ENCODE measurements around the gene NPLOC4.

Gene NPLOC4

DNA sequence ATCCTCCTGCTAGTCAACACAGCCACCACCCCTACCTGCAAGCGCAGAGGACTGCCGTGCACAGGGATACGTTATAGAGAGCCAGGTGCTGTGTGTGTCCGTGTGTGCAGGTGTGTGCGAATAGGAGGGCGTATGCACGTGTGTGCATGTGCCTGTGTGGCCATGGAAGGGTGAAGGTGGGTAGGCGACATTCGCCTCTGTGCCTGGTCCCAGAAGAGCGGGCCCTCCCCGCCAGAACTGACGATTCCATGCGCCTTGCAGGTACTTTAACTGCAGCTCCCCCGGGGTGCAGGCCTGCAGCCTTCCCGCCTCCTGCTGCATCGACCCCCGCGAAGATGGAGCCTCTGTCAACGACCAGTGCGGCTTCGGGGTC is 10.7 kb upstream of the NPLOC4 start:
- H3K4me3 ChIP-seq (replicated peaks in 1 of 2; ENCODE audit: low read depth in 2 of 2, low read length in 2 of 2), result no peak overlapping the region
- DNase-seq (ENCODE audit: low read depth in 2 of 2), result no peak
- TF ChIP-seq, protein P1, sequence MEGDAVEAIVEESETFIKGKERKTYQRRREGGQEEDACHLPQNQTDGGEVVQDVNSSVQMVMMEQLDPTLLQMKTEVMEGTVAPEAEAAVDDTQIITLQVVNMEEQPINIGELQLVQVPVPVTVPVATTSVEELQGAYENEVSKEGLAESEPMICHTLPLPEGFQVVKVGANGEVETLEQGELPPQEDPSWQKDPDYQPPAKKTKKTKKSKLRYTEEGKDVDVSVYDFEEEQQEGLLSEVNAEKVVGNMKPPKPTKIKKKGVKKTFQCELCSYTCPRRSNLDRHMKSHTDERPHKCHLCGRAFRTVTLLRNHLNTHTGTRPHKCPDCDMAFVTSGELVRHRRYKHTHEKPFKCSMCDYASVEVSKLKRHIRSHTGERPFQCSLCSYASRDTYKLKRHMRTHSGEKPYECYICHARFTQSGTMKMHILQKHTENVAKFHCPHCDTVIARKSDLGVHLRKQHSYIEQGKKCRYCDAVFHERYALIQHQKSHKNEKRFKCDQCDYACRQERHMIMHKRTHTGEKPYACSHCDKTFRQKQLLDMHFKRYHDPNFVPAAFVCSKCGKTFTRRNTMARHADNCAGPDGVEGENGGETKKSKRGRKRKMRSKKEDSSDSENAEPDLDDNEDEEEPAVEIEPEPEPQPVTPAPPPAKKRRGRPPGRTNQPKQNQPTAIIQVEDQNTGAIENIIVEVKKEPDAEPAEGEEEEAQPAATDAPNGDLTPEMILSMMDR (IDR thresholded peaks at IDR 0.05; ENCODE audit: low read depth, low read length), result no peak

DNA sequence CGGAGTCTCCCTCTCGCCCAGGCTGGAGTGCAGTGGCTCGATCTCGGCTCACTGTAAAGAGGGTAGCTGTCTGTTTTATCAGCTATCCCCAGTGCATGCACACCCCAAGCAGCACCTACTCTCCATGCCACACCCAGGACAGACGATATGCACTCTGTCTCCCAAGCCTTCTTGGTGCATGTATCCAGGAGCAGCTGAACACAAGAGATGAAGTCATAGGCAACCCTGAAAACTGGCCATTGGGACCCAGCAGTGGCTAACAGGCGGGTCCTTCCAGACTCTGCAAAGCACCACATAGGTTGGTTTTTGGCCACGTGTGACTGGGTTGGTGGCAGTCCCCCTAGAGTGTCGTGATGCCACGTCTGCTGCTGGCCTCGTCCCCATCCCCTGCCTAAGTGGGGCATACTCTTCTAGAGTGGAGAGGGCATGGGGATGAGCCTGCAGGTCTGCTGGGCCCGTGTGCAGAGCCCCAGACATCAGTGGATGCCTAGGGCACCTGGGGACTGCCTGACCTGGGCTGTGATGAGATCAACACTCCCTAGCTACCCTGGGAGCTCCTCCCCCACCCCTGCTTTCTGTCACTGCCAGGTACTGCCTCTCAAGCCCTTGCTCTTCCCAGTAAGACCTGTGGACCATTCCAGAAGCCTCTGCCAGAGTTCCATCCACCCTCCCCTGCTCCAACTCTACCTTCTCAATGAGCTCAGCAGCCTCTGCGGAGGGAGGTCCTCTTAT is 10.1 kb upstream of the NPLOC4 start:
- DNase-seq (ENCODE audit: low read depth in 2 of 2), result no peak
- TF ChIP-seq, protein P1 (IDR thresholded peaks at IDR 0.05; ENCODE audit: low read depth, low read length), result no peak
- no peak overlapping the region for H3K4me3 ChIP-seq (replicated peaks in 1 of 2; ENCODE audit: low read depth in 2 of 2, low read length in 2 of 2)

DNA sequence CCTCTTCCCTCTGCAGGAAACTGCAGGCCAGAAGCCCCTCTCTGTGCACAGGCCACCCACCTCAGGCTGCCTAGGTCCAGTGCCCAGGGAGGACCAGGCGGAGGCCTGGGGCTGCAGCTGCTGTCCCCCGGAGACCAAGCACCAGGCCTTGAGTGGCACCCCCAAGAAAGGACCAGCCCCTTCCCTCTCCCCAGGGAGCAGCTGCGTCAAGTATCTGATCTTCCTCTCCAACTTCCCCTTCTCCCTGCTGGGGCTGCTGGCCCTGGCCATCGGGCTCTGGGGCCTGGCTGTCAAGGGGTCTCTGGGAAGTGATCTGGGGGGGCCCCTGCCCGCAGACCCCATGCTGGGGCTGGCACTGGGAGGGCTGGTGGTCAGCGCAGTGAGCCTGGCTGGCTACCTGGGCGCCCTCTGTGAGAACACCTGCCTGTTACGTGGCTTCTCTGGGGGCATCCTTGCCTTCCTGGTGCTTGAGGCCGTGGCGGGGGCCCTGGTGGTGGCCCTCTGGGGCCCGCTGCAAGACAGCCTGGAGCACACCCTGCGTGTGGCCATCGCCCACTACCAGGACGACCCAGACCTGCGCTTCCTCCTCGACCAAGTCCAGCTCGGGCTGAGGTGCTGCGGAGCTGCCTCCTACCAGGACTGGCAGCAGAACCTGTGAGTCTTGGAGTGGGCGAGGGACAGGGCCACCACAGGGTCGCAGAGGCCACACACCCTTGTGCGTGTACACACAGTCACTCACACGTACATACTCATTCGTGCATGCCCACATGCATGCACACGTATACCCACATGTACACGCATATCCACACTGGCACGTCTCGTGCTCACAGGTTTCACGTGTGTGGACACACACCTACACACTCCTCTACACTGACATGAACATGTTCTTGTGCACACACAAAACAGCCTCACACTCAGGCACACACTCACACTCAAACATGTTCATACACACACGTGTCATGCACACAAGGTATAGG is 8.4 kb upstream of the NPLOC4 start:
- no peak for DNase-seq (ENCODE audit: low read depth in 2 of 2)
- H3K4me3 ChIP-seq (replicated peaks in 1 of 2; ENCODE audit: low read depth in 2 of 2, low read length in 2 of 2), result no peak overlapping the region
- TF ChIP-seq, protein P1 (IDR thresholded peaks at IDR 0.05; ENCODE audit: low read depth, low read length), result no peak

DNA sequence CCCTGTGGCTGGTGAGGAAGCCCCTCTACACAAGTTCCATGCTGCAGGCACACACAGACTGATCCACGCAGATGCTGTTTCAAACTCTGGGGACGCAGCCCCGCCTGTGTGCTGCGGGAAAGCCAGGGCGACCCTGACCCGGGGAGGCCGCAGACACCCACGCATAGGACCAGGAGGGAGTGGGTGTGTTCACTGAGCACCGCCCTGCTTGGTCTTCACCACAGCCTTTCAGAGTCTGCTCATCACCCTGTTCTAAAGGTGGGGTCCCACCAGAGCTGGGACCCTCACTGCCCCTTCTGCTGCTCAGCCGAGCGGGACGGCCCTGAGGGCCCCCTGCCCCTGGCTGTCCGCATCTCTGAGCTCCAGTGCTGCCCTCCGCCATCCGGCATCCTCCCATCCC is 7.6 kb upstream of the NPLOC4 start:
- TF ChIP-seq, protein P1 (IDR thresholded peaks at IDR 0.05; ENCODE audit: low read depth, low read length), result no peak
- no peak for DNase-seq (ENCODE audit: low read depth in 2 of 2)
- H3K4me3 ChIP-seq (replicated peaks in 1 of 2; ENCODE audit: low read depth in 2 of 2, low read length in 2 of 2), result no peak overlapping the region

DNA sequence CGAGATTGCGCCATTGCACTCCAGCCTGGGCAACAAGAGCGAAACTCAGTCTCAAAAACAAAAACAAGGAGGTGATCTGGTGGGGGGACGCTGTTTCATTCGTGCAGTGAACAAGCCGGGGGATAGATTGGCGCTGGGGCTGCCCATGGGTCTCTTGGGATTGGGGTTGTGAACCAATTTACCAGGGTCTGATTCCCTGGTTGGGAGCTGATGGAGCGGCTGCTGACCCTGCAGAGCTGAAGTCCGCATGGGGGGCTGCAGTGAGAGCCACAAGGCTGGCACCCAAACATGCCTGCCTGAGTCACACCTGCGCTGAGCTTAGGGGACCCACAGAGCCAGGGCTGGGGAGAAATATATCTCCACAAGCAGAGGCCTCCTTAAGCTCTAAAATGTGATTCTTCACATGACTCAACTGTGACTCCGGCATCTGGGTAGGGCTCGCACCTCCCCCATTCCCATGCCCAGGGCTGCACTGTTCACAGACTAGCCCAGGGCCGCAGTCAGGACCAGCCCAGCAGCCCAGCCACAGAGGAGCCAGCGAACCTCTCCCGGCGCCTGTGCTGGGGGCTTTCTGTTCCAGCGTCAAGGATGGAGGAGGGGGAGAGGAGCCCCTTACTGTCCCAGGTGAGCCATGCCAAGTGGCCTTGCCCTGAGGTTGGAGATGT is 5.0 kb upstream of the NPLOC4 start:
- TF ChIP-seq, protein P1 (IDR thresholded peaks at IDR 0.05; ENCODE audit: low read depth, low read length), result no peak
- no peak overlapping the region for H3K4me3 ChIP-seq (replicated peaks in 1 of 2; ENCODE audit: low read depth in 2 of 2, low read length in 2 of 2)
- DNase-seq (ENCODE audit: low read depth in 2 of 2), result peak; percentile 30 to 73

DNA sequence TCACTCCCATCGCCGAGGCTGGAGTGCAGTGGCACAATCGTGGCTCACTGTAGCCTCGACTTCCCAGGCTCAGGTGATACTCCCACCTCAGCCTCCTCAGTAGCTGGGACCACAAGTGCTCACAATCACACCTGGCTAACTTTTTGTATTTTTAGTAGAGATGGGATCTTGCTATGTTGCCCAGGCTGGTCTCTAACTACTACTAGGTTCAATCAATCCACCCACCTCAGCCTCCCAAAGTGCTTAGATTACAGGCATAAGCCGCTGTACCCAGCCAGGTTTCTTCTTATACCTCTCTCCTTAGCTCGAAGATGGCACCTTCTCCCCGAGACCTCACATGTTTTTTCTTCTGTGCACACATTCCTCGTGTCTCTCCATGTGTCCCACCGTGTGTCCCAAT is 3.1 kb upstream of the NPLOC4 start:
- no peak overlapping the region for H3K4me3 ChIP-seq (replicated peaks in 1 of 2; ENCODE audit: low read depth in 2 of 2, low read length in 2 of 2)
- TF ChIP-seq, protein P1 (IDR thresholded peaks at IDR 0.05; ENCODE audit: low read depth, low read length), result no peak
- no peak for DNase-seq (ENCODE audit: low read depth in 2 of 2)

Measured in cardiac fibroblast (primary cell).